Measurements from ENCODE around the gene ACOT7.

- TF ChIP-seq CTCF (IDR thresholded peaks at IDR 0.05; ENCODE audit: insufficient read depth, low read length, poor library complexity, severe bottlenecking) (no peak), EZH2phosphoT487 (conservative IDR thresholded peaks at IDR 0.05; ENCODE audit: low read length) (no peak)
Observed at GRCh38 chr1:6419804-6420453, 26.4 kb upstream of the ACOT7 start, which contains the start of gene HES2.

All from SU-DHL-6 (cell line).